ENCODE measurements around the gene TAF3.
"Not testable (repeated sequence)": the region's sequence is repeated elsewhere in the genome, so short reads cannot be mapped to it uniquely, and the experiment has no call there.

The TAF3 gene

GRCh38 chr10:8014649-8015048, 196.3 kb downstream of the TAF3 start:
- no peak overlapping the region for H3K4me3 ChIP-seq (ENCODE audit: low read length)
- peaks cover 16% of the 10 kb centered on the region for H3K36me3 ChIP-seq (ENCODE audit: control insufficient read depth, insufficient read depth, low read length, severe bottlenecking)
- no peak for DNase-seq (ENCODE audit: low read depth)
- no peak overlapping the region for H3K9ac ChIP-seq (ENCODE audit: low read length)
- H3K4me1 ChIP-seq (ENCODE audit: control insufficient read depth, insufficient read depth, low read length) = peaks cover 12% of the 10 kb centered on the region
- no peaks in the 10 kb centered on the region for H3K9me3 ChIP-seq (ENCODE audit: control insufficient read depth, low read length)
- H3K27me3 ChIP-seq (replicated peaks; ENCODE audit: control insufficient read depth, insufficient read depth, low read length) = no peaks in the 10 kb centered on the region

- Histone ChIP-seq H3K4me3 (ENCODE audit: low read length) (peak overlapping the region; percentile 23), H3K9ac (ENCODE audit: low read length) (no peak overlapping the region), H3K4me1 (ENCODE audit: control insufficient read depth, insufficient read depth, low read length) (peaks cover 12% of the 10 kb centered on the region), H3K36me3 (ENCODE audit: control insufficient read depth, insufficient read depth, low read length, severe bottlenecking) (peaks cover 11% of the 10 kb centered on the region), H3K9me3 (ENCODE audit: control insufficient read depth, low read length) (no peaks in the 10 kb centered on the region), H3K27me3 (replicated peaks; ENCODE audit: control insufficient read depth, insufficient read depth, low read length) (no peaks in the 10 kb centered on the region)
- peak; percentile 62 for DNase-seq (ENCODE audit: low read depth)
Measured at GRCh38 chr10:8017277-8017676, 199.0 kb downstream of the TAF3 start.

GRCh38 chr10:8023321-8023720, 205.0 kb downstream of the TAF3 start:
- DNase-seq (ENCODE audit: low read depth) = no peak
- no peak overlapping the region for H3K9ac ChIP-seq (ENCODE audit: low read length)
- no peaks in the 10 kb centered on the region for H3K36me3 ChIP-seq (ENCODE audit: control insufficient read depth, insufficient read depth, low read length, severe bottlenecking)
- H3K27me3 ChIP-seq (replicated peaks; ENCODE audit: control insufficient read depth, insufficient read depth, low read length) = peaks cover 22% of the 10 kb centered on the region
- no peaks in the 10 kb centered on the region for H3K4me1 ChIP-seq (ENCODE audit: control insufficient read depth, insufficient read depth, low read length)
- no peaks in the 10 kb centered on the region for H3K9me3 ChIP-seq (ENCODE audit: control insufficient read depth, low read length)
- H3K4me3 ChIP-seq (ENCODE audit: low read length) = no peak overlapping the region

- peaks cover 22% of the 10 kb centered on the region for H3K27me3 ChIP-seq (replicated peaks; ENCODE audit: control insufficient read depth, insufficient read depth, low read length)
- H3K9me3 ChIP-seq (ENCODE audit: control insufficient read depth, low read length) = no peaks in the 10 kb centered on the region
- H3K4me1 ChIP-seq (ENCODE audit: control insufficient read depth, insufficient read depth, low read length) = no peaks in the 10 kb centered on the region
- H3K4me3 ChIP-seq (ENCODE audit: low read length) = no peak overlapping the region
- H3K36me3 ChIP-seq (ENCODE audit: control insufficient read depth, insufficient read depth, low read length, severe bottlenecking) = no peaks in the 10 kb centered on the region
- no peak for DNase-seq (ENCODE audit: low read depth)
- no peak overlapping the region for H3K9ac ChIP-seq (ENCODE audit: low read length)
Measured at GRCh38 chr10:8023851-8024250, 205.5 kb downstream of the TAF3 start.

GRCh38 chr10:8026349-8027259, 208.3 kb downstream of the TAF3 start:
- Histone ChIP-seq H3K4me1 (ENCODE audit: control insufficient read depth, insufficient read depth, low read length) (no peaks in the 10 kb centered on the region), H3K4me3 (ENCODE audit: low read length) (peak overlapping the region; percentile 54), H3K9me3 (ENCODE audit: control insufficient read depth, low read length) (no peaks in the 10 kb centered on the region), H3K36me3 (ENCODE audit: control insufficient read depth, insufficient read depth, low read length, severe bottlenecking) (no peaks in the 10 kb centered on the region), H3K27me3 (replicated peaks; ENCODE audit: control insufficient read depth, insufficient read depth, low read length) (peaks cover 36% of the 10 kb centered on the region), H3K9ac (ENCODE audit: low read length) (no peak overlapping the region)
- no peak for DNase-seq (ENCODE audit: low read depth)

- not testable (repeated sequence) for H3K4me3 ChIP-seq (ENCODE audit: low read length); H3K4me1 ChIP-seq (ENCODE audit: control insufficient read depth, insufficient read depth, low read length); H3K36me3 ChIP-seq (ENCODE audit: control insufficient read depth, insufficient read depth, low read length, severe bottlenecking); H3K9me3 ChIP-seq (ENCODE audit: control insufficient read depth, low read length); DNase-seq (ENCODE audit: low read depth); H3K9ac ChIP-seq (ENCODE audit: low read length)
- peaks cover 62% of the 10 kb centered on the region for H3K27me3 ChIP-seq (replicated peaks; ENCODE audit: control insufficient read depth, insufficient read depth, low read length)
Measured at GRCh38 chr10:8031211-8031610, 212.9 kb downstream of the TAF3 start.

- Histone ChIP-seq H3K4me1 (ENCODE audit: control insufficient read depth, insufficient read depth, low read length) (peaks cover 3% of the 10 kb centered on the region), H3K9me3 (ENCODE audit: control insufficient read depth, low read length) (no peaks in the 10 kb centered on the region), H3K27me3 (replicated peaks; ENCODE audit: control insufficient read depth, insufficient read depth, low read length) (peaks cover 64% of the 10 kb centered on the region), H3K4me3 (ENCODE audit: low read length) (no peak overlapping the region), H3K36me3 (ENCODE audit: control insufficient read depth, insufficient read depth, low read length, severe bottlenecking) (no peaks in the 10 kb centered on the region), H3K9ac (ENCODE audit: low read length) (no peak overlapping the region)
- no peak for DNase-seq (ENCODE audit: low read depth)
Measured at GRCh38 chr10:8032558-8032957, 214.3 kb downstream of the TAF3 start.

GRCh38 chr10:8033812-8034465, 215.6 kb downstream of the TAF3 start:
- no peak overlapping the region for H3K4me3 ChIP-seq (ENCODE audit: low read length)
- no peak for DNase-seq (ENCODE audit: low read depth)
- no peaks in the 10 kb centered on the region for H3K36me3 ChIP-seq (ENCODE audit: control insufficient read depth, insufficient read depth, low read length, severe bottlenecking)
- no peak overlapping the region for H3K9ac ChIP-seq (ENCODE audit: low read length)
- peaks cover 76% of the 10 kb centered on the region for H3K27me3 ChIP-seq (replicated peaks; ENCODE audit: control insufficient read depth, insufficient read depth, low read length)
- peaks cover 7% of the 10 kb centered on the region for H3K9me3 ChIP-seq (ENCODE audit: control insufficient read depth, low read length)
- H3K4me1 ChIP-seq (ENCODE audit: control insufficient read depth, insufficient read depth, low read length) = peaks cover 3% of the 10 kb centered on the region

GRCh38 chr10:8034466-8035005, 216.2 kb downstream of the TAF3 start:
- Histone ChIP-seq H3K9ac (ENCODE audit: low read length) (no peak overlapping the region), H3K4me3 (ENCODE audit: low read length) (no peak overlapping the region), H3K27me3 (replicated peaks; ENCODE audit: control insufficient read depth, insufficient read depth, low read length) (peaks cover 82% of the 10 kb centered on the region), H3K4me1 (ENCODE audit: control insufficient read depth, insufficient read depth, low read length) (peaks cover 3% of the 10 kb centered on the region), H3K9me3 (ENCODE audit: control insufficient read depth, low read length) (peaks cover 9% of the 10 kb centered on the region), H3K36me3 (ENCODE audit: control insufficient read depth, insufficient read depth, low read length, severe bottlenecking) (no peaks in the 10 kb centered on the region)
- DNase-seq (ENCODE audit: low read depth) = no peak

- peaks cover 87% of the 10 kb centered on the region for H3K27me3 ChIP-seq (replicated peaks; ENCODE audit: control insufficient read depth, insufficient read depth, low read length)
- H3K9ac ChIP-seq (ENCODE audit: low read length) = no peak overlapping the region
- no peaks in the 10 kb centered on the region for H3K36me3 ChIP-seq (ENCODE audit: control insufficient read depth, insufficient read depth, low read length, severe bottlenecking)
- H3K4me3 ChIP-seq (ENCODE audit: low read length) = no peak overlapping the region
- H3K4me1 ChIP-seq (ENCODE audit: control insufficient read depth, insufficient read depth, low read length) = peaks cover 3% of the 10 kb centered on the region
- peaks cover 9% of the 10 kb centered on the region for H3K9me3 ChIP-seq (ENCODE audit: control insufficient read depth, low read length)
- DNase-seq (ENCODE audit: low read depth) = no peak
Measured at GRCh38 chr10:8035006-8035640, 216.8 kb downstream of the TAF3 start.
